Mucosa of stomach (tissue), 1 donor: ENCODE data around the gene KCND3.

Experiments
- H3K27me3 ChIP-seq: one replicate; pipeline ENCODE4 v1.7.0; 2013; ENCODE audit warnings: mild to moderate bottlenecking, low read length; ENCODE audit not compliant: control insufficient read depth, insufficient read depth
- H3K36me3 ChIP-seq: one replicate; pipeline ENCODE4 v1.7.0; 2013; ENCODE audit warnings: low read length; ENCODE audit not compliant: control insufficient read depth, insufficient read depth
- H3K4me1 ChIP-seq: one replicate; pipeline ENCODE4 v1.7.0; 2013; ENCODE audit warnings: mild to moderate bottlenecking, low read length; ENCODE audit not compliant: control insufficient read depth, insufficient read depth
- H3K4me3 ChIP-seq: one replicate; pipeline ENCODE4 v1.7.0; 2013; ENCODE audit warnings: low read length
- H3K9ac ChIP-seq: one replicate; pipeline ENCODE4 v1.7.0; 2013; ENCODE audit warnings: mild to moderate bottlenecking, low read length, moderate library complexity
- H3K9me3 ChIP-seq: one replicate; pipeline ENCODE4 v1.7.0; 2013; ENCODE audit warnings: mild to moderate bottlenecking, low read length, moderate library complexity; ENCODE audit not compliant: control insufficient read depth
- donor health status: Pancreatic carcinoma.

Gene KCND3

DNA sequence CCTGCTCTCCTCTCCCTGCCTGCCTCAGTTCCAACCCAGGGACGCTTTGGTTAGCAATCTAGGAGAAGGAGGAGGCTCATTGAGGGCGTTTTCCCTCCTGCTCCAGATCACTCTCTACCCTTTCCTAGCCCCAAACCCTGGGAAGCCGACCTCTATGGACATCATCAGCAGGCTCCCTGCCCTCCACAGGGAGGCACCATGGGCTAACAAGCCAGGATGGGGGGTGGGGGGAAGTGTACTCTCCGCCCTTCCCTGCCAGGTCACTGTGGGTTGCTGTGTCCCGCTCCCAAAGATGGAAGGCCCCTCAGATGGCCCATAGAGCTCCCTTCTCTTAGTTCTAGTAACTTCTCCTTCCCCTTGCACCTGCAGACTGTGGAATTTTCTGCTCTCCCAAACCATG lies 35.7 kb downstream of the KCND3 start:
- Histone ChIP-seq H3K9me3 (no peaks in the 10 kb centered on the region), H3K4me1 (no peaks in the 10 kb centered on the region), H3K27me3 (no peaks in the 10 kb centered on the region), H3K9ac (no peak overlapping the region), H3K36me3 (no peaks in the 10 kb centered on the region), H3K4me3 (no peak overlapping the region)

DNA sequence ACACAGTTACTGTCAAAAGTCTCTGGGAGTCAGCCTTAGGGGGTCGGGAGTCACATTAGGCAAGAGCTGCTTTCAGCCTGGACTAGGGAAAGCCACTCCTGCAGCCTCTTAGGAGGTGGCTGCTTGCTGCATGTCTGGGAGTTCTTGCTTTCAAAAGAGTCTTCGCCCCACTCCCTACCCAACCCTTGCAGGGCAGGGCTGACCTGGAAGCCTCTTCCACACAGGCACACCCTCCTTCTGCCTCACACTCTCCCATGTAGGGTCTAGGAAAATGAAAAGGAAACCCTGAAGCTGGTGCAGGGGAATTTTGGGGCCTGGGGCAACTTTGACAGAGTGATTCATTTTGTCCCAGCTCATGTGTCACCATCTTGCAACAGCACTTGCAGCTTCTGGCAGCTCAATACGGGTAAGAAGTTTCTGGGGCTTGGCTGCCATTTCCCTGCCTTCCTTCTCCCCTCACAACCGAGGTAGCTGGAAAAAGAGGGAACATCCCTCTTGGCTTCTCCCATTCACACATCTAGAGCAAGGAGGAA lies 37.3 kb downstream of the KCND3 start:
- H3K9me3 ChIP-seq, result no peaks in the 10 kb centered on the region

GRCh38 chr1:111948209-111949171 lies 41.0 kb downstream of the KCND3 start:
- no peak overlapping the region for H3K9ac ChIP-seq
- peaks cover 9% of the 10 kb centered on the region for H3K4me1 ChIP-seq
- H3K4me3 ChIP-seq, result no peak overlapping the region
- H3K27me3 ChIP-seq, result no peaks in the 10 kb centered on the region
- no peaks in the 10 kb centered on the region for H3K9me3 ChIP-seq
- H3K36me3 ChIP-seq, result no peaks in the 10 kb centered on the region

More for the DNA sequence above, 37.3 kb downstream of the KCND3 start:
- Histone ChIP-seq H3K36me3 (no peaks in the 10 kb centered on the region), H3K9ac (no peak overlapping the region), H3K4me3 (no peak overlapping the region), H3K27me3 (no peaks in the 10 kb centered on the region), H3K4me1 (peaks cover 9% of the 10 kb centered on the region)

DNA sequence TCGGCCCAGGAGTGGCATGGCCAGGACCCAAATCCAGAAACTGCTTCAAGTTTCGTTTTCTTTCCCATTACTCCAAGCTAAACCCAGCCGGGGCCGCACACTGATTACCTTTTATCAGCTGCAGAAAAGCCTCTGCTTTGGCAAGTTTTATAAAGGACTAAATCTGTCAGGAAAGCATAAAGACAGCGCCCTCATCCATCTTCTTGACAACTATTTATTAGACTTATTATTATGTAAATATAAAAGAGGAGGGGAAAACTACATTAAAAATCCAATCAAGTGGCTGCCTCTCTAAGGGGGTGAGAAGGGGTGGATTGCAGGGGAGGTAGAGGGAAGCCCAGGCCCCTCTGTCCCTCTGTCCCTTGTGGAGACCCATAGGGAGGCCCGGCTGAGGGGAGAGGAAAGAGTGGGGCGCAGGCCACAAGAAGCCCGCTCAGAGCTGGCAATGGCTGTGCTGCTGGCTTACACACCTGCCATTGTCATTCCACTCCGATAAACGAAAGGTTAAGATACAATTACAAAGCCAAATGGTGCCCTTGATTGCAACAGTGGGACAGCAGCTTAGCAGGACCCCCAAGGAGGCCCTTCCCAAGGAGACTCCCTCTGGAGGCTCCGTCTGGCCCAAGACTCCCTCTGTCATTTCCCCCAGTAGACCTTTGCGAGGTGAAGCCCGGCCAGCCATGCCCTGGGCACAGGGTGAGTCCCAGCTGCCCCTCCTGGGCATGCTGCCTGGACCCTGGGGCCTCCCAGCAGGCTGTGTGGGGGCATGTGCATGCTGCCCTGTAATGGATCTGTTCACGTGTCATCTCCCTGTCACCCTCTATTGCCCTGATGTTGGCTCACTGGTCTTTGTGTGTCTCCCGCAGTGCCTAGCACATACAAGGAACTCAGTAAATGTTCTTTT lies 45.4 kb downstream of the KCND3 start:
- Histone ChIP-seq H3K27me3 (no peaks in the 10 kb centered on the region), H3K36me3 (no peaks in the 10 kb centered on the region), H3K4me3 (no peak overlapping the region), H3K9me3 (no peaks in the 10 kb centered on the region), H3K4me1 (peaks cover 9% of the 10 kb centered on the region), H3K9ac (no peak overlapping the region)

DNA sequence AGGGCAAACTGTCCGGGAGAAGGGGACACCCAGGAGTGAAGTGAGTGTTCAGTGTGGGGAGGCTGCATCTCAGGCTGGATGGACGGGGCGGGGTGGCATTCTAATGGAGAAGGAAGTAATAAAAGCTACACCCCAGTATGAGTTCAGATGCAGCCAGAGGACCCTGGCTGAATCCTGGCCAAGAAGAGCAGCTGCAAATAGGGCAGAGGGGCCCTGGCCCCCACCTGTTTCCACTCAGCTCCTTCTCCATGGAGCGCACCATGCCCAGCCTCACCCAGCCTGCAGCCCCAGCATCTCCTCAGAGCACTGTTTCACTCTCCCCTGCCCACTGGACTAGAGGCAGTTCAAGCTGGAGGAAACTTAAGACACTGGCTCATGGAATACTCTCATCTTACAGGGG lies 46.4 kb downstream of the KCND3 start:
- no peak overlapping the region for H3K9ac ChIP-seq
- no peaks in the 10 kb centered on the region for H3K27me3 ChIP-seq
- H3K4me1 ChIP-seq, result peaks cover 3% of the 10 kb centered on the region
- H3K4me3 ChIP-seq, result no peak overlapping the region
- no peaks in the 10 kb centered on the region for H3K36me3 ChIP-seq
- H3K9me3 ChIP-seq, result no peaks in the 10 kb centered on the region

DNA sequence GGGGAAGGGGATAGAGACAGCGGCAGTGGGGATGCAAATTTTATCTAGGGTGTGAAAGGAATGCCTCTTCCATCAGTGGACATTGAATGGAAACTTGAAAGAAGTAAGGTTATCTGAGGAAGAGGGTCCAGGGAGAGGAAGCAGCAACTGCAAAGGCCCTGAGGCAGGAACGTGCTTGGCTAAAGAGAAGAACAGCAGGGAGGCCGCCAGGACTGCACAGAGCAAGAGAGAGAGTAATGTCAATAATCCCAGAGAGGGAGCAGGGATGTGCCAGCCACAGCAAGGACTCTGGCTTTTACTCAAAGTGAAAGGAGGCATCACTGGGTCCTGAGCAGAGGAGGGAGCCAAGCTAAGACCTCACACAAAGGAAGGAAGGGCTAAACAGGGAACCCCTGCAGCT lies 50.9 kb downstream of the KCND3 start:
- no peaks in the 10 kb centered on the region for H3K27me3 ChIP-seq
- H3K4me1 ChIP-seq, result no peaks in the 10 kb centered on the region
- no peaks in the 10 kb centered on the region for H3K9me3 ChIP-seq
- no peaks in the 10 kb centered on the region for H3K36me3 ChIP-seq
- H3K9ac ChIP-seq, result no peak overlapping the region
- H3K4me3 ChIP-seq, result no peak overlapping the region

DNA sequence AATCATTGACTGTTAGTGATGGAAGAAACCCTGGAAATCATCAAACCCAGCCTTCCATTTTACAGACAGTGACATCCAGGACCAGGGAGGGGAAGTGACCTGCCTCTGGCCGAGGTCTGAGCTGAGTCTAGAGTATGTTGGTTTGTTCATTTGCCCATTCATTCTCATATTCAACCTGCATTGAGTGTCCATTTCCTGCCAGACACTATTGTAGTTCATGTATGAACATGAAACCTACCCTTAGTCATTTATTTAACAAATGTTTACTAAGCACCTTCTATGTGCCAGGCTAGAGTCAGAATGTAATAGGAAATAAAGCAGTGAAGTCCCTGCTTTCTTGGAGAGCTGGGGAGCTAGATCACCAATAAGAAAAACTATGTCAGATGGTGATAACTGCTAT lies 51.3 kb downstream of the KCND3 start:
- Histone ChIP-seq H3K36me3 (no peaks in the 10 kb centered on the region), H3K9ac (no peak overlapping the region), H3K9me3 (no peaks in the 10 kb centered on the region), H3K4me3 (no peak overlapping the region), H3K27me3 (no peaks in the 10 kb centered on the region), H3K4me1 (no peaks in the 10 kb centered on the region)

- Histone ChIP-seq H3K9ac (no peak overlapping the region), H3K4me3 (no peak overlapping the region), H3K9me3 (no peaks in the 10 kb centered on the region), H3K27me3 (no peaks in the 10 kb centered on the region), H3K4me1 (no peaks in the 10 kb centered on the region), H3K36me3 (no peaks in the 10 kb centered on the region)
Measured at GRCh38 chr1:111937147-111937725, 52.2 kb downstream of the KCND3 start.

DNA sequence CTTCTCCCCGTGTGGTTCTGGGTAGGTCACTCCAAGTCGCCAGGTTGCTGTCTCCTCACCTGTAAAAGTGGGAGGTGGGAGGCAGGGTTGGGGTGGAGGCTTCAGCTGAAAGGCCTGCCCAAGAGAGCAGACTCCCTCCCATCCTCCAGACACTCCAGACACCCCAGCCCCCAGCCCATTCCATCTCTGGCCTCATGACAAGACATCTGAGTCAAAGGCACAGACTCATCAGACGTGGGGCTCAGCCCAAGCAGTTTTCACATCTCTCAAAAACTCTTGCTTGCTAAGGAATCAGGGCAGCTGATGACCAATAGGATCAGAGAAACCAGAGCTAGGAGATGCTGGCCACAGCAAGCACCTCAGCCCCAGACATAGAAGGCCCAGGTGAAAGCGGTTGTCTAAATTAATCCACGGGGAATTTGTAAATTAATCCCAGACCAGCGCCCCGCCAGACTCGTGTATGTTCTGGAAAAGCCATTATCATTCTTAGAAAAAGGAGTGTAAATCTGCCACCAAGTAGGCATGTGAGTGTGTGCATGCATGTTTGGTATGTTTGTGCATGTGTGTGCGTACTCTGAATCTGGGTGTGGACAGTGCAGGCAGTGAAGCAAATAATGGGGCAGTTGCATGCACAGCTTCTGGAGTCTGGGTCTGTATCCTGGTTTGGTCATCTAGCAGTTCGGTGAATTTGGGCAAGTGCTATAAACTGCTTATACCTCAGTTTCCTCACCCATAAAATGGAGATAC lies 55.2 kb downstream of the KCND3 start:
- Histone ChIP-seq H3K4me3 (no peak overlapping the region), H3K4me1 (no peaks in the 10 kb centered on the region), H3K27me3 (no peaks in the 10 kb centered on the region), H3K36me3 (no peaks in the 10 kb centered on the region), H3K9me3 (no peaks in the 10 kb centered on the region), H3K9ac (no peak overlapping the region)

DNA sequence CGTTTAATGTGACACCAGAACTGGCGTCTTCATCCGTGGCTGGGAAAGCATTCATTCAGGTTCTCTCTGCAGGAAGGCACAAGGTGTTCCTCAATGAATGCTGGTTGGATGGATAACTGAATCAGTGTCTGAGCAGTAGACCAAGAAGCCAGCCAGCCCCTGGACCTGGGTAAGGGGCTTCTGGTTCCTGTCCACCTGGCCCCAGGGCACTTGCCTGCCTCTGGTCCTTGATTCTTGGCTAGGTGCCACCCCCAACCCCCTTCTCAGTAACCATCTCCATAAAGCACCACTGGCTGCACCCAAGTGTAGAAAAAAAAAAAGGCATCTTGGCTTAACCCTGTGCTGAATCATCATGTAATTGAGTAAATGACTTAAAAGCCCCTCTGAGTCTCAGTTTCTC lies 59.1 kb downstream of the KCND3 start:
- Histone ChIP-seq H3K9me3 (no peaks in the 10 kb centered on the region), H3K4me1 (no peaks in the 10 kb centered on the region), H3K9ac (no peak overlapping the region), H3K36me3 (no peaks in the 10 kb centered on the region), H3K27me3 (no peaks in the 10 kb centered on the region), H3K4me3 (no peak overlapping the region)

DNA sequence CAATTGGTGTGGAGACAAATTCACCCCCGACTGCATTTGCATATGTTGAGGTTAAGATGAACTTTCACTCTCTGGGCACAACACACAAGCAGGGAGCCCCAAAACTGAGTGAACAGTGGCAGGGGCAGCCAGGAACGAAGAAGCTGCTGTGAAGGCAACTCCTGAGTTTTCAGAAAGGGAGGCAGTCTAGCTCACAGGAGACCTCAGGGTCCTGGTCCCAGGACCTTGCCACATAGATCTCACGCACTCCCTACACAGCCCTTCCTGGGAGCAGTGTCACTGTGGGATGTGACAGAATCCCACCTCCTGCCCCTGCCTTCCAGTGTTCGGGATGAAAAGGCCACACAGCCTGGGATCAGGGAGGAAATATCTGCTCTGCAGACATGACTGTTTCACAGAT lies 60.9 kb downstream of the KCND3 start:
- Histone ChIP-seq H3K36me3 (no peaks in the 10 kb centered on the region), H3K4me1 (no peaks in the 10 kb centered on the region), H3K9me3 (no peaks in the 10 kb centered on the region), H3K27me3 (no peaks in the 10 kb centered on the region), H3K9ac (no peak overlapping the region), H3K4me3 (no peak overlapping the region)
